Erythroblast (primary cell): Measurements from ENCODE around the gene POLR3GL.

Experiments used
- DNase-seq, 2 experiments: peaks; one replicate each; lab custom pipeline; 2025; lab: John Stamatoyannopoulos, UW
- GATA1 ChIP-seq: IDR thresholded peaks from 2 replicates; pipeline ENCODE4 v1.6.1; 2011; ENCODE audit warnings: low read depth, mild to moderate bottlenecking, control low read depth, low read length, moderate library complexity
- POLR2A ChIP-seq: IDR thresholded peaks from 2 replicates; pipeline ENCODE4 v1.6.1; 2011; ENCODE audit warnings: mild to moderate bottlenecking, low read length

POLR3GL gene

GRCh38 chr1:145985502-145986439, 21.3 kb downstream of the POLR3GL start:
- TF ChIP-seq POLR2A (no peak), GATA1 (no peak)
- peak in 1 of 2 experiments; percentile 54 for DNase-seq

GRCh38 chr1:145986551-145986950, 22.1 kb downstream of the POLR3GL start:
- no peak for DNase-seq
- TF ChIP-seq POLR2A (no peak), GATA1 (no peak)

GRCh38 chr1:145987926-145988325, 23.4 kb downstream of the POLR3GL start:
- TF ChIP-seq GATA1 (no peak), POLR2A (no peak)
- no peak for DNase-seq

- DNase-seq, result no peak
These were observed 24.3 kb downstream of the POLR3GL start for GRCh38 chr1:145988773-145989172.

GRCh38 chr1:145990249-145990855, 25.9 kb downstream of the POLR3GL start:
- TF ChIP-seq GATA1 (no peak), POLR2A (no peak)
- peak; percentile 17 to 25 for DNase-seq

More at GRCh38 chr1:145988773-145989172, 24.3 kb downstream of the POLR3GL start:
- TF ChIP-seq GATA1 (no peak), POLR2A (no peak)

GRCh38 chr1:145991735-145992412, 27.4 kb downstream of the POLR3GL start:
- no peak for DNase-seq
- TF ChIP-seq GATA1, result no peak
- peak; percentile 82 for TF ChIP-seq POLR2A

- DNase-seq, result peak in 1 of 2 experiments; percentile 29
- TF ChIP-seq POLR2A (peak; percentile 23), GATA1 (no peak)
These were observed 28.0 kb downstream of the POLR3GL start for GRCh38 chr1:145992502-145992936.

- TF ChIP-seq POLR2A, result no peak
- DNase-seq, result no peak
These were observed 28.6 kb downstream of the POLR3GL start for GRCh38 chr1:145992958-145993617.

GRCh38 chr1:145993618-145994390, 29.3 kb downstream of the POLR3GL start:
- TF ChIP-seq POLR2A (no peak), GATA1 (no peak)
- DNase-seq, result peak in 1 of 2 experiments; percentile 35

- no peak for TF ChIP-seq GATA1
- TF ChIP-seq POLR2A, result peak; percentile 67
- peak; percentile 53 to 75 for DNase-seq
These were observed 30.1 kb downstream of the POLR3GL start for GRCh38 chr1:145994391-145995120.

- TF ChIP-seq POLR2A, result no peak
- no peak for TF ChIP-seq GATA1
- DNase-seq, result peak; percentile 36 to 66
These were observed 30.8 kb downstream of the POLR3GL start for GRCh38 chr1:145995148-145995881.
